Measurements from ENCODE around the gene CALCOCO1.

The CALCOCO1 gene

DNA sequence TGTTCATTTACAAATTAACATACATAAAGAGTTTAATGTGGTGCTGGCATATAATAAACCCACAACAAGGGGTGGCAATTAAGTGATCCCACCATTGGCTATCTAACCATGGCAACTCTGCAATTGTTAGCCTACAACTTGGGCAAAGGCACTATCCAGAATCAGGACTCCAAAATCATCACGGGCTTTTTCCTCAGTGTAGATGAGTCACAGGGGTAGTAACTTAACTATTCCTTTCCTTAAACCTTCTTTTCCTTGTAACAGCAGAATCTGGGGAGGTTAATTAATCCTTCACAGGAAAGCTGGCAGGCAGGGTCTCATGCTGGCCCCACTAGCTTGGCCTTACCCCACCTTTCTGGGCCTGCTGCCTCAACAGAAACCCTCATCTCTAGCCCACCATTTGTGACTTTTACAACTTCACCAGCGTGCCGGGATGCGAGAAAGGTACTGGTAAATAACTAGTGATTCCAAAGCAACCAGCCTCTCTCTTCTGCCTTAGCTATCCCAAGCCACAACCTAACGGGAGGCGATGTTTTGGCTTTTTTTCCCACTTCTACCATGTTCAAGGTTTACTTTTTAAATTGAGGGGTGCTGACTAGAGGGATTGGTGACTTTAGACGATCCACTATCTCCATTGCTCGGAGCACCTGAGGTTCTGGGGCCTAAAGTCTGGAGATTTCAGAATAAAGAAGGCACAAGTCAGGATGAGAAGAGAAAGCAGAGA lies 52.1 kb downstream of the CALCOCO1 start:
- H4K20me1 ChIP-seq (ENCODE audit: insufficient read depth), result no peaks in the 10 kb centered on the region
- H3K27ac ChIP-seq, result peak overlapping the region; percentile 68
- H3K36me3 ChIP-seq (ENCODE audit: insufficient read depth), result peaks cover 17% of the 10 kb centered on the region; the same call in 1 of the 2 replicates
- H3K27me3 ChIP-seq (ENCODE audit: insufficient read depth, low read depth), result peaks cover 20% of the 10 kb centered on the region
- H3K4me2 ChIP-seq, result peak overlapping the region; percentile 70
- peak overlapping the region; percentile 97 for H3K4me3 ChIP-seq (IDR thresholded peaks at IDR 0.05; ENCODE audit: insufficient read depth, low read depth, low read length)
- TF ChIP-seq, protein P1, sequence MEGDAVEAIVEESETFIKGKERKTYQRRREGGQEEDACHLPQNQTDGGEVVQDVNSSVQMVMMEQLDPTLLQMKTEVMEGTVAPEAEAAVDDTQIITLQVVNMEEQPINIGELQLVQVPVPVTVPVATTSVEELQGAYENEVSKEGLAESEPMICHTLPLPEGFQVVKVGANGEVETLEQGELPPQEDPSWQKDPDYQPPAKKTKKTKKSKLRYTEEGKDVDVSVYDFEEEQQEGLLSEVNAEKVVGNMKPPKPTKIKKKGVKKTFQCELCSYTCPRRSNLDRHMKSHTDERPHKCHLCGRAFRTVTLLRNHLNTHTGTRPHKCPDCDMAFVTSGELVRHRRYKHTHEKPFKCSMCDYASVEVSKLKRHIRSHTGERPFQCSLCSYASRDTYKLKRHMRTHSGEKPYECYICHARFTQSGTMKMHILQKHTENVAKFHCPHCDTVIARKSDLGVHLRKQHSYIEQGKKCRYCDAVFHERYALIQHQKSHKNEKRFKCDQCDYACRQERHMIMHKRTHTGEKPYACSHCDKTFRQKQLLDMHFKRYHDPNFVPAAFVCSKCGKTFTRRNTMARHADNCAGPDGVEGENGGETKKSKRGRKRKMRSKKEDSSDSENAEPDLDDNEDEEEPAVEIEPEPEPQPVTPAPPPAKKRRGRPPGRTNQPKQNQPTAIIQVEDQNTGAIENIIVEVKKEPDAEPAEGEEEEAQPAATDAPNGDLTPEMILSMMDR (conservative IDR thresholded peaks at IDR 0.05; ENCODE audit: low read depth, low read length), result no peak
- H3K79me2 ChIP-seq (ENCODE audit: insufficient read depth, low read depth), result peaks cover 51% of the 10 kb centered on the region
- peak overlapping the region; percentile 83 for H3K9ac ChIP-seq
- H2AFZ ChIP-seq (ENCODE audit: low read depth), result peak overlapping the region; percentile 45
- peaks cover 55% of the 10 kb centered on the region for H3K4me1 ChIP-seq (ENCODE audit: low read depth, poor library complexity, severe bottlenecking)

- H3K27me3 ChIP-seq (ENCODE audit: insufficient read depth, low read depth), result no peaks in the 10 kb centered on the region
- H3K27ac ChIP-seq, result peak overlapping the region; percentile 69; the same call in 1 of the 2 replicates
- peaks cover 87% of the 10 kb centered on the region for H3K4me1 ChIP-seq (ENCODE audit: low read depth, poor library complexity, severe bottlenecking)
- H3K9ac ChIP-seq, result no peak overlapping the region
- H4K20me1 ChIP-seq (ENCODE audit: insufficient read depth), result no peaks in the 10 kb centered on the region
- peaks cover 67% of the 10 kb centered on the region for H3K79me2 ChIP-seq (ENCODE audit: insufficient read depth, low read depth)
- no peak overlapping the region for H3K4me3 ChIP-seq (IDR thresholded peaks at IDR 0.05; ENCODE audit: insufficient read depth, low read depth, low read length)
- TF ChIP-seq, protein P1 (conservative IDR thresholded peaks at IDR 0.05; ENCODE audit: low read depth, low read length), result no peak
- H3K36me3 ChIP-seq (ENCODE audit: insufficient read depth), result peaks cover 33% of the 10 kb centered on the region; the same call in 1 of the 2 replicates
- no peak overlapping the region for H2AFZ ChIP-seq (ENCODE audit: low read depth)
- H3K4me2 ChIP-seq, result peak overlapping the region; percentile 50
These were observed 56.3 kb downstream of the CALCOCO1 start for GRCh38 chr12:53670971-53671370.

GRCh38 chr12:53670308-53670707 lies 56.9 kb downstream of the CALCOCO1 start:
- TF ChIP-seq, protein P1 (conservative IDR thresholded peaks at IDR 0.05; ENCODE audit: low read depth, low read length), result no peak
- Histone ChIP-seq H3K4me1 (ENCODE audit: low read depth, poor library complexity, severe bottlenecking) (peaks cover 87% of the 10 kb centered on the region), H3K79me2 (ENCODE audit: insufficient read depth, low read depth) (peaks cover 63% of the 10 kb centered on the region), H3K4me3 (IDR thresholded peaks at IDR 0.05; ENCODE audit: insufficient read depth, low read depth, low read length) (no peak overlapping the region), H3K36me3 (ENCODE audit: insufficient read depth) (peaks cover 35% of the 10 kb centered on the region; the same call in 1 of the 2 replicates), H3K27ac (peak overlapping the region; percentile 69), H3K27me3 (ENCODE audit: insufficient read depth, low read depth) (no peaks in the 10 kb centered on the region), H2AFZ (ENCODE audit: low read depth) (no peak overlapping the region), H3K4me2 (peak overlapping the region; percentile 50), H4K20me1 (ENCODE audit: insufficient read depth) (no peaks in the 10 kb centered on the region), H3K9ac (no peak overlapping the region; the same call in 1 of the 2 replicates)

- Histone ChIP-seq H2AFZ (ENCODE audit: low read depth) (no peak overlapping the region), H3K27me3 (ENCODE audit: insufficient read depth, low read depth) (no peaks in the 10 kb centered on the region), H3K4me1 (ENCODE audit: low read depth, poor library complexity, severe bottlenecking) (peaks cover 58% of the 10 kb centered on the region), H3K9ac (no peak overlapping the region), H3K4me3 (IDR thresholded peaks at IDR 0.05; ENCODE audit: insufficient read depth, low read depth, low read length) (no peak overlapping the region), H3K27ac (peak overlapping the region; percentile 2; the same call in 1 of the 2 replicates), H3K36me3 (ENCODE audit: insufficient read depth) (peaks cover 39% of the 10 kb centered on the region; the same call in 1 of the 2 replicates), H4K20me1 (ENCODE audit: insufficient read depth) (no peaks in the 10 kb centered on the region), H3K79me2 (ENCODE audit: insufficient read depth, low read depth) (peaks cover 31% of the 10 kb centered on the region; the same call in 1 of the 2 replicates), H3K4me2 (peak overlapping the region; percentile 2; the same call in 1 of the 2 replicates)
- TF ChIP-seq, protein P1 (conservative IDR thresholded peaks at IDR 0.05; ENCODE audit: low read depth, low read length), result no peak
These were observed 60.2 kb downstream of the CALCOCO1 start for GRCh38 chr12:53667080-53667479.

Data from KMS-11 (cell line).